HL-60/S4 (cell line): ENCODE measurements around the gene ZFAND3.
"Not testable (repeated sequence)": the region's sequence is repeated elsewhere in the genome, so short reads cannot be mapped to it uniquely, and the experiment has no call there.

ENCODE experiments used
- in situ Hi-C: fragments of 300-500 bp; cut with MboI; formaldehyde crosslinking; loops from 2 replicates; pipeline ENCODE4 v1.14.3; 2022; ENCODE audit warnings: low sequenced_read_pairs

Gene ZFAND3

DNA sequence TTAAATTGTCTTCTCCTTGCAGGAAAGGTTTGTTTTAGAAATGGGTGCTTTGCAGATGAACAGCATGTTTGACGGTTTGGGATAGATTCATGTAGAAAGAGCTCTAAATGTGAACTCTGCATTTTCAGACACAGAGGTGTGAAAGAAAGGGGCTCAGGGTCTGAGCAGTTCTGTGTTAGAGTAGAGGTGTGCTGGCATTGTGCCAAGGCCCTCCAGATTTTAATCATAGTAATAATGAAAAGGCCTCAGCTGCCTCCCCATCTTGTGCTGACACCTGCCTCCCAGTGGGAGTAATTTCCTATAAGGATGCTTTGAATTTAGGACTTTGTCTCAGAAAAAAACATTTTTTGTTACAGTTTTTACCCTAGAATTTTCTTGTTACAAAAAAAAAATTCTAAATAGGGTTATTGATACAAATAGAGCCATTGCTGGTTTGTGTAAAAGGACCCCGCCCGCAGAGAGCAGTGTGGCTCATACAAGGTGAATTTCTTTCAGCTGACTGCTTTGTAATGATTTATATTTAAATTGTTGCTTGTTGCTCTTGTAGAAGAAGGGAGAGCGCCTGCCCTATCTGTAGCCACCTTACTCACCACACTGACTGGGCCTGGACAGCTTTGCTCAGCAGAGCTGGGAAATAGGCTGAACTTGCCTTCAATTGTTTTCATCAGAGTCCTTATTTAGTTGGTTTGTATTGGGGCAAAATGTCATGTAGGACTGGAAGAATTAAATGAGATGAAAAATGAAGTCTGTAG is 294.5 kb downstream of the ZFAND3 start:
- in situ Hi-C loops = no loop called here

- in situ Hi-C loops = no loop called here
Measured at GRCh38 chr6:38114976-38115625, 295.6 kb downstream of the ZFAND3 start.

DNA sequence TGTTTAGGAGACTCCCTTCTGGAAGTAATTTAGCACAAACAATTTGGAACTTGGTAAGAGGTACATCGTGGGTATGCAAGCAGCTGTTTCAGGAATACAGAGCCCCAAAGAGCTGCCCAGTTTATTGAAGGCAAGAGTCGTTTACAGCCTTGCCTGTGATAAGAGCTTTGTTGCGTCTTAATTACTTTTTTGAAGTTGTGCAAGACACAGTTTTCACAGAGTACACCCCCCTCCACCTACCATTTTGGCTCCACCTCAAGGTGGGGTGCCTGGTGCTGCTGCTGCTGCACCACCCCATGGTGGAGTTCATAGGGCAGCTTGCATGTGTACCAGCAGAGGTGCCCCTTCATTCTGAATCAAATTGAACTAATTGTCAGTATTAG is 296.1 kb downstream of the ZFAND3 start:
- in situ Hi-C loops = no loop called here

GRCh38 chr6:38116248-38116647 is 296.7 kb downstream of the ZFAND3 start:
- in situ Hi-C loops = no loop called here

DNA sequence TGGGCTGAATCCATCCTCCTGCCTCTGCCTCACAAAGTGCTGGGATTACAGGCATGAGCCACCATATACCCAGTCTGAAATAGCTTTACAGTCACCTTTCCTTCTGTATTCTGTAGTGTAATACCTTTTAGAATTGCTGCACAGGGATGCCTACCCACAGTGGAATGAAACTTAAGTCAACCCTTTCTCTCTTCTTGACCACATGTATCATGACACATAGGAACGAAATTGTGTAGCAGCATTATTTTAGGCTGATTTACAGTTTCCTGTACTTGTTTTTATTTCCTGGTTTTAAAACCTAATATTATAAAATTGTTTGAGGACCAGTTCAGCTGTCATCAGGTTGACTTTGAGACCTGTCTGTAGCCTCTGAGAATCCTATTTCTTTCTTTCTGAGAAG is 297.8 kb downstream of the ZFAND3 start:
- in situ Hi-C loops = no loop called here

DNA sequence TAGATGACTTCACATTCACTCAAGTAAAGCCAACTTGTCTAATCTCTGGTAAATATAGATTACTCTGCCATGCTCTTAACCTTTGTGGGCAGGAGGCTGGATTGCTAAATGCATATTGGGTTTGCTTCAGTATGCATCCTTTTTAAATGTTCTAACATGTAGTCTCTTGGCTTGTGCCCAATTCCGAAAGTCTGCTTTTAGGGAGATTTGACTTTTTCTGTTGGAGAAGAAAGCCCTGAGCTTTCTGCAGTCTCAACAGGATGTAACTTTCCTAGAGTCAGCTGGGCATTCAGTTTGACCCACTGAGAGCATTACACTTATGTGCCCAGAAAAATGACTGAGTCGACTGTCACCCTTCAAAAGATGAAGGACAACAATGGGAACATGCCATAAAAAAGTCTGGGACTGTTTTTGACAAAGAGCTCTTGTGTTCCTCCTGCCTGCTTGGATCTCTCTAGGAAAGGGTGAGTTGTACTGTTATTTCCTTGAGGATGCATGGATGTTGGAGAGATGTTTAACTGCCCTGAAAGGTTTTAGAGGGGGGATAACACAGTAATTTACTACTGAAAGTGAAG is 299.4 kb downstream of the ZFAND3 start:
- in situ Hi-C loops = no loop called here

DNA sequence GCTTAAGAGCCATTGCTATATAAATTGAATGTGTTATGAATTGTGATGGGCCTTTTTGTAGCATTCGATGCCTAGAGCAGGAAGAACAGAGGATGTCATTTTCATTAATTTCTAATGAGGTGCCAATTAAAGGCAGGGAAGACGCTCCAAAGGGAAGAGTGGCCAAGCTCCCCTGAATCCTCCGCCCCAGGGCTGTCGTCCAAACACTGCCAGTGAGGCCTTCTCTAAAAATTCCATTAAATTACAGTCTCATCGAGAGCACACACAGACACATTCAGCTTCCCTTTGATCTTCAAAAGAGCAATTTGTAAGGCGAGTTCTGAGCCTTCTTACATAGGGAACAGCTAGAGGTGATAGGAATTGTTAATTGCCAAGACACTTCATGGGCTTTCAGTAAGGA is 300.0 kb downstream of the ZFAND3 start:
- in situ Hi-C loops = no loop called here

GRCh38 chr6:38124224-38124926 is 304.8 kb downstream of the ZFAND3 start:
- in situ Hi-C loops = not testable (repeated sequence)

GRCh38 chr6:38127284-38127683 is 307.8 kb downstream of the ZFAND3 start:
- in situ Hi-C loops = no loop called here

GRCh38 chr6:38131527-38131965 is 312.0 kb downstream of the ZFAND3 start:
- in situ Hi-C loops = no loop called here

GRCh38 chr6:38133932-38134703 is 314.6 kb downstream of the ZFAND3 start:
- in situ Hi-C loops = no loop called here

- in situ Hi-C loops = no loop called here
Measured at GRCh38 chr6:38134704-38135088, 315.2 kb downstream of the ZFAND3 start.

DNA sequence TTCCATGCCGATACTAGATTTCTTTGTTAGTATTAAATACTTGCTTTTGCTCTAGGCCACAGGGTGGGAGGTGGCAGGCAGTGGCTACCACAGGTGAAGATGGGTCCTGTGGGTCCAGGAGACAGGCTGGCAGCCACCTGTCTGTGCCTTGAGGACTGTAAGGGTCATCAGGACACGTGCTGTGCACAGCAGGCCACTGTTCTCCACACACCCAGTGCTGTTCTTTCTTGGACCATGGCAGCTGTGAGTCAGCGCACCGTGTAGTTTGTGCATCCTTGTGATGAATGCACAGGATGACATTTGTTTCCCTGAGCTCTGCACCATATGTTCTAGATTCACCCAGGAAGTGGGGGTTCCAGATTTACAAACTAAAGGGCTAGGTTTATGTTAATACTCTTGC is 317.0 kb downstream of the ZFAND3 start:
- in situ Hi-C loops = no loop called here

DNA sequence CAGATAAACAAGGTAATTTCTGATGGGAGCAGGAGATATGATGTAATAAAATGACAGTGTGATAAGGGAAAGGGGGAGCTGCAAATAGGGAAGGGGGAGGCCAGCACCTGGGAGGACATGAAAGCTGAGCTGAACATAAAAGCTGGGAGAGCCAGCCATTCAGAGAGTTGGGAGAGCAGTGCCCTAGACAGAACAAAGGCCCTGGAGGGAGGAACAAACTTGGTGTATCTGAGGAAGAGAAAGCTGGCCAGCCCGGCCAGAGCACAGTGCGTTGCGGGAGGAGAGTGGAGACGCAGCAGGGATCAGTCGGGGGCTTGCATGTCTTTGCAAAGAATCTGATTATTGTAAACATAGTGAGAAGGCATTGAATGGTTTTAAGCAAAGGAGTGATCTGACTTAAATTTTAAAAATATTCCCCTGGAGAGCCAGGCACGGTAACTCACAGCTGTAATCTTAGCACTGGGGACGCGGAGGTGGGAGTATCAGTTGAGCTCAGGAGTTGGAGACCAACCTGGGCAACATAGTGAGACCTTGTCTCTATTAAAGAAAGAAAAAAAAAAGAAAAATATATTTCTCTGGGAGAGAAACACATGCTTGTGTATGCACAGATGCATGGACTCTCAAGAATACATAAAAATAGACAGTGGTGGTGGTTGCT is 318.2 kb downstream of the ZFAND3 start:
- in situ Hi-C loops = no loop called here

- in situ Hi-C loops = no loop called here
Measured at GRCh38 chr6:38138374-38138773, 318.8 kb downstream of the ZFAND3 start.

DNA sequence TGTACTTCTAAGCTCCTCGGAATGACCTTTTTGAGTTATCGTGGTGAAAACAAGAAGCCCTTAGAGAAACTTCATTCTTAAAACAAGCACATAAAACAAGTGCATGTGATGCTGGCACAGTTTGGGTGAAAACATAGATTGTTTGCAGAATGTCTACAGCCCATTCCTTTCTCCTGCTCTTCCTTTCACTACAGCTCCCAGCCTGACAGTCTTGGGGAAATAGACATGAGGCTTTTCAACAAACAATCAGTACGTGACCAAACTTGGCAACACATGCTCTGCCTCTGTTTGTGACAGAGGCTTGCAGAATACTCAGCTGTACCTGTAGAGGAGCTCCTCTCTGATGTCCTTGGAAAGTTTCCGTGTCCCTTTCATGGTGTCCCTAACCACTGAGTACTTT is 321.6 kb downstream of the ZFAND3 start:
- in situ Hi-C loops = no loop called here

- in situ Hi-C loops = no loop called here
Measured at GRCh38 chr6:38141716-38142115, 322.2 kb downstream of the ZFAND3 start.

- in situ Hi-C loops = no loop called here
Measured at GRCh38 chr6:38142178-38142902, 322.8 kb downstream of the ZFAND3 start.

- in situ Hi-C loops = no loop called here
Measured at GRCh38 chr6:38143191-38144150, 323.9 kb downstream of the ZFAND3 start.
